GM12878 (cell line): ENCODE results near the gene FAM241A. TPM values are rescaled to one million over a fixed set of nuclear protein-coding genes. Genes with fewer than 3 reads are reported as not detected.

Experiments used
- ATAC-seq: fragments of 200-7000 bp; cut with Tn5 transposase; 3 replicates; pipeline ENCODE4 v1.9.1; 2020; ENCODE audit warnings: mild to moderate bottlenecking, moderate library complexity
- BruUV-seq: library from RNA; stranded (reverse); fragments of 400-500 nt; replicated peaks from 2 replicates; lab custom pipeline; 2021; lab: Mats Ljungman, UMichigan
- CTCF ChIA-PET: fragments of 300-600 bp; sonication (Branson Sonifier 250); formaldehyde crosslinking; extraction: SDS; loops from one replicate; lab custom pipeline; 2021; ENCODE audit warnings: inconsistent platforms; lab: Yijun Ruan, JAX
- POLR2A ChIA-PET: fragments of 350-600 bp; formaldehyde crosslinking; extraction: SDS; loops from one replicate; lab custom pipeline; 2021; ENCODE audit warnings: inconsistent platforms; lab: Charles Lee
- RAD21 ChIA-PET: fragments of 300-600 bp; sonication (Branson Sonifier 250); formaldehyde crosslinking; loops from one replicate; lab custom pipeline; 2023; ENCODE audit warnings: antibody characterized with exemption; ENCODE audit not compliant: unreplicated experiment; lab: Charles Lee
- SMC1A ChIA-PET: fragments of 300-600 bp; sonication (Branson Sonifier 250); formaldehyde crosslinking; loops from one replicate; lab custom pipeline; 2023; ENCODE audit not compliant: unreplicated experiment, uncharacterized antibody; lab: Charles Lee
- DNase-seq: peaks from one replicate; pipeline ENCODE4 v3.0.0-alpha.2; 2011; ENCODE audit warnings: low read depth, low spot score
- FAIRE-seq: peaks from 3 replicates; lab custom pipeline; 2011; peaks lifted over from hg19 to GRCh38; lab: Jason Lieb, UNC
- H2AFZ ChIP-seq: 2 replicates; pipeline ENCODE4 v1.6.0; 2011; ENCODE audit warnings: low read depth, low read length, control low read depth; ENCODE audit not compliant: control insufficient read depth
- H3K27ac ChIP-seq: 2 replicates; pipeline ENCODE4 v1.5.1; 2011; ENCODE audit warnings: control low read depth; ENCODE audit not compliant: control insufficient read depth, insufficient read depth
- H3K27me3 ChIP-seq, 2 experiments: replicated peaks in 1 of 2; 2 replicates each; pipeline versions ENCODE4 v1.6.0 to v1.6.1; 2011; ENCODE audit warnings: low read length in 1 of 2; ENCODE audit not compliant: control insufficient read depth in 2 of 2, insufficient read depth in 2 of 2
- H3K36me3 ChIP-seq, 2 experiments: 2 replicates each; pipeline ENCODE4 v1.5.1; 2011; ENCODE audit warnings: low read length in 1 of 2; ENCODE audit not compliant: control insufficient read depth in 2 of 2, insufficient read depth in 2 of 2
- H3K4me1 ChIP-seq: 2 replicates; pipeline ENCODE4 v1.6.1; 2011; ENCODE audit warnings: mild to moderate bottlenecking, low read length, moderate library complexity, mixed read lengths; ENCODE audit not compliant: control insufficient read depth, insufficient read depth
- H3K4me2 ChIP-seq: 2 replicates; pipeline ENCODE4 v1.6.0; 2011; ENCODE audit warnings: control low read depth; ENCODE audit not compliant: control insufficient read depth, insufficient read depth
- H3K4me3 ChIP-seq: fragments of 200-600 bp; sonication (generic); 2 replicates; pipeline ENCODE4 v1.5.1; 2016
- H3K79me2 ChIP-seq: 2 replicates; pipeline ENCODE4 v1.6.0; 2011; ENCODE audit warnings: low read length; ENCODE audit not compliant: control insufficient read depth, insufficient read depth
- H3K9ac ChIP-seq: 2 replicates; pipeline ENCODE4 v1.8.0; 2011; ENCODE audit warnings: low read length, control low read depth, mixed read lengths; ENCODE audit not compliant: control insufficient read depth, insufficient read depth
- H3K9me3 ChIP-seq: replicated peaks from 3 replicates; pipeline ENCODE4 v1.5.1; 2011; ENCODE audit warnings: mild to moderate bottlenecking, low read length; ENCODE audit not compliant: control insufficient read depth, insufficient read depth
- H4K20me1 ChIP-seq: 2 replicates; pipeline ENCODE4 v1.6.0; 2011; ENCODE audit not compliant: control insufficient read depth, insufficient read depth
- ATF7 ChIP-seq: fragments of 450-650 bp; IDR thresholded peaks from 2 replicates; pipeline ENCODE4 v1.6.1; 2016; ENCODE audit warnings: low read depth, mild to moderate bottlenecking
- CHD4 ChIP-seq: fragments of 200-600 bp; sonication (generic); IDR thresholded peaks from 2 replicates; pipeline ENCODE4 v1.6.1; 2016; ENCODE audit warnings: mild to moderate bottlenecking
- DPF2 ChIP-seq: fragments of 450-650 bp; IDR thresholded peaks from 2 replicates; pipeline ENCODE4 v1.6.1; 2017; ENCODE audit warnings: mild to moderate bottlenecking
- FOXK2 ChIP-seq: fragments of 450-650 bp; IDR thresholded peaks from 2 replicates; pipeline ENCODE4 v1.6.1; 2017; ENCODE audit warnings: mild to moderate bottlenecking, moderate library complexity
- HDAC6 ChIP-seq: fragments of 200-600 bp; sonication (generic); IDR thresholded peaks from one replicate; pipeline ENCODE4 v1.8.0; 2017; ENCODE audit warnings: antibody characterized with exemption; ENCODE audit not compliant: unreplicated experiment
- IRF5 ChIP-seq: fragments of 450-650 bp; IDR thresholded peaks from 2 replicates; pipeline ENCODE4 v1.6.1; 2017; ENCODE audit warnings: borderline replicate concordance
- MEF2B ChIP-seq: fragments of 450-650 bp; IDR thresholded peaks from 2 replicates; pipeline ENCODE4 v1.6.1; 2018; ENCODE audit warnings: mild to moderate bottlenecking, moderate library complexity; ENCODE audit not compliant: partially characterized antibody, poor library complexity, severe bottlenecking
- NFXL1 ChIP-seq: fragments of 450-650 bp; IDR thresholded peaks from 2 replicates; pipeline ENCODE4 v1.6.1; 2017; ENCODE audit warnings: antibody characterized with exemption, mild to moderate bottlenecking, borderline replicate concordance
- NKRF ChIP-seq: fragments of 450-650 bp; conservative IDR thresholded peaks from 2 replicates; pipeline ENCODE4 v1.6.1; 2017; ENCODE audit warnings: mild to moderate bottlenecking, moderate library complexity
- NR2C1 ChIP-seq: fragments of 450-650 bp; IDR thresholded peaks from 2 replicates; pipeline ENCODE4 v1.6.1; 2017; ENCODE audit warnings: antibody characterized with exemption, mild to moderate bottlenecking, moderate library complexity
- PAX5 ChIP-seq: IDR thresholded peaks from 2 replicates; pipeline ENCODE4 v1.6.1; 2011; ENCODE audit warnings: low read depth, low read length, borderline replicate concordance
- YBX1 ChIP-seq: fragments of 450-650 bp; IDR thresholded peaks from 2 replicates; pipeline ENCODE4 v1.6.1; 2016; ENCODE audit warnings: antibody characterized with exemption
- ZBED1 ChIP-seq: IDR thresholded peaks from 2 replicates; pipeline ENCODE4 v1.6.1; 2016; ENCODE audit warnings: borderline replicate concordance
- ZSCAN29 ChIP-seq: fragments of 450-650 bp; IDR thresholded peaks from 2 replicates; pipeline ENCODE4 v1.6.1; 2017; ENCODE audit warnings: mild to moderate bottlenecking, moderate library complexity
- WGBS: methylation state at CpG from one replicate; pipeline ENCODE4 v1.1.6; 2016; ENCODE audit warnings: low lambda C conversion rate; ENCODE audit not compliant: insufficient replicate concordance, insufficient coverage; ENCODE audit errors: missing lambda C conversion rate; 5-methylcytosine and 5-hydroxymethylcytosine counted together
- in situ Hi-C: fragments of 300-500 bp; cut with MboI; formaldehyde crosslinking; loops from 9 replicates; pipeline ENCODE4 v1.14.3; 2018; ENCODE audit warnings: mixed read lengths
- intact Hi-C: fragments of 100-400 bp; cut with micrococcal nuclease; formaldehyde crosslinking; loops from one replicate; pipeline ENCODE4 v1.14.2; 2022; ENCODE audit not compliant: unreplicated experiment
- polyA plus RNA-seq, 11 experiments: library from polyadenylated mRNA; depleted of rRNA in 4 of 11; unstranded in 6 of 11; stranded (reverse) in 5 of 11; fragments of >200 nt; fragmentation: Nextera tagmentation in 4 of 11; fragmentation: Illumina TruSeq in 1 of 11; extraction: Ambion mirVana in 4 of 11; extraction: Trizol in 1 of 11; gene quantifications; 1 replicate in 1 of 11; 2 replicates in 10 of 11; pipeline versions ENCODE4 v1.2.1 to v1.2.3, GENCODE V29; 2011 to 2016; ENCODE audit warnings: inconsistent platforms in 2 of 11, missing spikeins in 2 of 11, low read depth in 1 of 11
- total RNA-seq, 4 experiments: library from RNA; depleted of rRNA in 3 of 4; stranded (reverse); fragments of >200 nt in 3 of 4; fragmentation: Illumina TruSeq in 1 of 4; extraction: Trizol in 1 of 4; gene quantifications; 2 replicates each; pipeline versions ENCODE4 v1.2.1 to v1.2.3, GENCODE V29; 2013 to 2021
- TF ChIP-seq, protein P1 (sequence below): fragments of 450-650 bp; IDR thresholded peaks from 2 replicates; pipeline ENCODE4 v1.6.1; 2017; ENCODE audit warnings: mild to moderate bottlenecking, moderate library complexity
- TF ChIP-seq, protein P2 (sequence below): fragments of 150-350 bp; IDR thresholded peaks from 2 replicates; pipeline ENCODE4 v1.6.1; 2014; ENCODE audit warnings: mild to moderate bottlenecking, low read depth, low read length

Gene FAM241A
- total and polyA plus RNA-seq, 10 of the 15 experiments (the other 5 are each of a cell fraction or from before 2014, with no cell fraction given) = 0.20 to 7.5 (median 2.4) TPM

- WGBS = 92% methylated on average over 6 of the region's 6 CpGs
- ATAC-seq (no peak), DNase-seq (no peak), FAIRE-seq (no peak)
- POLR2A ChIA-PET = interaction anchor here (0.6 kb wide), 1 partner anchor 246 kb away, joined by 5 read pairs; no protein-coding TSS in a partner anchor
- H3K9me3 ChIP-seq = no peaks in the 10 kb centered on the region
- no TSS peak for BruUV-seq
- RAD21 ChIA-PET = interaction anchor here (2.0 to 5.1 kb wide), 4 partner anchors 112 to 501 kb away, joined by 4 to 90 read pairs (median 15); partner anchors contain the start of gene AP1AR
- no peak overlapping the region for H2AFZ ChIP-seq
- no peak overlapping the region for H3K27ac ChIP-seq
- no peak overlapping the region for H3K4me3 ChIP-seq
- no peak overlapping the region for H3K9ac ChIP-seq
- intact Hi-C loops = loop anchor here (5.0 kb wide), 1 partner anchor 44 kb away; the partner anchor contains the start of gene FAM241A
- H3K36me3 ChIP-seq = no peaks in the 10 kb centered on the region
- H3K27me3 ChIP-seq = no peaks in the 10 kb centered on the region
- SMC1A ChIA-PET = interaction anchor here (0.6 to 7.2 kb wide), 7 partner anchors 126 to 421 kb away, joined by 3 to 71 read pairs (median 4); partner anchors contain the start of gene AP1AR
- H4K20me1 ChIP-seq = no peaks in the 10 kb centered on the region
- H3K4me1 ChIP-seq = no peaks in the 10 kb centered on the region
- in situ Hi-C loops = loop anchor here (5.0 to 10.0 kb wide), 2 partner anchors 222 to 419 kb away; no protein-coding TSS in a partner anchor
- TF ChIP-seq DPF2 (no peak), YBX1 (no peak), PAX5 (no peak), ZSCAN29 (no peak), MEF2B (no peak), NR2C1 (no peak), ATF7 (no peak), HDAC6 (no peak), IRF5 (no peak), NKRF (no peak), NFXL1 (no peak), ZBED1 (no peak), FOXK2 (no peak), CHD4 (no peak)
- TF ChIP-seq, protein P1, sequence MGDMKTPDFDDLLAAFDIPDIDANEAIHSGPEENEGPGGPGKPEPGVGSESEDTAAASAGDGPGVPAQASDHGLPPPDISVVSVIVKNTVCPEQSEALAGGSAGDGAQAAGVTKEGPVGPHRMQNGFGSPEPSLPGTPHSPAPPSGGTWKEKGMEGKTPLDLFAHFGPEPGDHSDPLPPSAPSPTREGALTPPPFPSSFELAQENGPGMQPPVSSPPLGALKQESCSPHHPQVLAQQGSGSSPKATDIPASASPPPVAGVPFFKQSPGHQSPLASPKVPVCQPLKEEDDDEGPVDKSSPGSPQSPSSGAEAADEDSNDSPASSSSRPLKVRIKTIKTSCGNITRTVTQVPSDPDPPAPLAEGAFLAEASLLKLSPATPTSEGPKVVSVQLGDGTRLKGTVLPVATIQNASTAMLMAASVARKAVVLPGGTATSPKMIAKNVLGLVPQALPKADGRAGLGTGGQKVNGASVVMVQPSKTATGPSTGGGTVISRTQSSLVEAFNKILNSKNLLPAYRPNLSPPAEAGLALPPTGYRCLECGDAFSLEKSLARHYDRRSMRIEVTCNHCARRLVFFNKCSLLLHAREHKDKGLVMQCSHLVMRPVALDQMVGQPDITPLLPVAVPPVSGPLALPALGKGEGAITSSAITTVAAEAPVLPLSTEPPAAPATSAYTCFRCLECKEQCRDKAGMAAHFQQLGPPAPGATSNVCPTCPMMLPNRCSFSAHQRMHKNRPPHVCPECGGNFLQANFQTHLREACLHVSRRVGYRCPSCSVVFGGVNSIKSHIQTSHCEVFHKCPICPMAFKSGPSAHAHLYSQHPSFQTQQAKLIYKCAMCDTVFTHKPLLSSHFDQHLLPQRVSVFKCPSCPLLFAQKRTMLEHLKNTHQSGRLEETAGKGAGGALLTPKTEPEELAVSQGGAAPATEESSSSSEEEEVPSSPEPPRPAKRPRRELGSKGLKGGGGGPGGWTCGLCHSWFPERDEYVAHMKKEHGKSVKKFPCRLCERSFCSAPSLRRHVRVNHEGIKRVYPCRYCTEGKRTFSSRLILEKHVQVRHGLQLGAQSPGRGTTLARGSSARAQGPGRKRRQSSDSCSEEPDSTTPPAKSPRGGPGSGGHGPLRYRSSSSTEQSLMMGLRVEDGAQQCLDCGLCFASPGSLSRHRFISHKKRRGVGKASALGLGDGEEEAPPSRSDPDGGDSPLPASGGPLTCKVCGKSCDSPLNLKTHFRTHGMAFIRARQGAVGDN = no peak
- TF ChIP-seq, protein P2, sequence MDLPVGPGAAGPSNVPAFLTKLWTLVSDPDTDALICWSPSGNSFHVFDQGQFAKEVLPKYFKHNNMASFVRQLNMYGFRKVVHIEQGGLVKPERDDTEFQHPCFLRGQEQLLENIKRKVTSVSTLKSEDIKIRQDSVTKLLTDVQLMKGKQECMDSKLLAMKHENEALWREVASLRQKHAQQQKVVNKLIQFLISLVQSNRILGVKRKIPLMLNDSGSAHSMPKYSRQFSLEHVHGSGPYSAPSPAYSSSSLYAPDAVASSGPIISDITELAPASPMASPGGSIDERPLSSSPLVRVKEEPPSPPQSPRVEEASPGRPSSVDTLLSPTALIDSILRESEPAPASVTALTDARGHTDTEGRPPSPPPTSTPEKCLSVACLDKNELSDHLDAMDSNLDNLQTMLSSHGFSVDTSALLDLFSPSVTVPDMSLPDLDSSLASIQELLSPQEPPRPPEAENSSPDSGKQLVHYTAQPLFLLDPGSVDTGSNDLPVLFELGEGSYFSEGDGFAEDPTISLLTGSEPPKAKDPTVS = no peak
- CTCF ChIA-PET = interaction anchor here (0.6 to 7.9 kb wide), 10 partner anchors 15 to 660 kb away, joined by 3 to 135 read pairs (median 6); no protein-coding TSS in a partner anchor
- H3K79me2 ChIP-seq = no peaks in the 10 kb centered on the region
- H3K4me2 ChIP-seq = no peak overlapping the region
Measured at GRCh38 chr4:112102875-112103370, 42.3 kb upstream of the FAM241A start.
